Psoas muscle (tissue), 8 donors: ENCODE data around the gene BHLHA9. TPM values are rescaled to one million over a fixed set of nuclear protein-coding genes. Genes with fewer than 3 reads are reported as not detected.

ENCODE experiments used
- ATAC-seq, 4 donors: fragments of 200-7000 bp; cut with Tn5 transposase; one replicate each; pipeline ENCODE4 v1.9.1; 2020; ENCODE audit warnings: moderate library complexity in 3 of 4, mild to moderate bottlenecking in 2 of 4
- DNase-seq, 2 donors: peaks; one replicate each; pipeline ENCODE4 v3.0.0-alpha.2; 2020
- H3K27ac ChIP-seq: fragments of 200-600 bp; one replicate; pipeline ENCODE4 v1.8.0; 2022
- H3K27me3 ChIP-seq, 3 donors: fragments of 200-600 bp in 1 of 3; one replicate each; pipeline versions ENCODE4 v1.6.1 to v1.8.0; 2013 to 2022; ENCODE audit warnings: low read length in 2 of 3, mild to moderate bottlenecking in 2 of 3, moderate library complexity in 1 of 3; ENCODE audit not compliant: insufficient read depth in 3 of 3
- H3K36me3 ChIP-seq, 2 donors: fragments of 200-600 bp in 1 of 2; one replicate each; pipeline versions ENCODE4 v1.6.1 to v1.8.0; 2013 to 2022; ENCODE audit warnings: low read depth in 1 of 2, mild to moderate bottlenecking in 1 of 2, moderate library complexity in 1 of 2; ENCODE audit not compliant: insufficient read depth in 1 of 2
- H3K4me1 ChIP-seq: fragments of 200-600 bp; one replicate; pipeline ENCODE4 v1.8.0; 2022
- H3K4me3 ChIP-seq: fragments of 200-600 bp; one replicate; pipeline ENCODE4 v1.8.0; 2022; ENCODE audit warnings: mild to moderate bottlenecking
- H3K9me3 ChIP-seq: fragments of 200-600 bp; one replicate; pipeline ENCODE4 v1.8.0; 2022
- WGBS, 3 donors: extraction: QIAGEN DNeasy Blood & Tissue Kit; methylation state at CpG; one replicate each; pipeline versions ENCODE4 v1.1.6 to v1.1.7; 2013; 5-methylcytosine and 5-hydroxymethylcytosine counted together
- intact Hi-C, 2 donors: fragments of 100-400 bp; cut with DNase I; formaldehyde crosslinking; loops; one replicate each; pipeline versions ENCODE4 v1.11.0 to v1.14.2; 2022
- polyA plus RNA-seq, 3 donors: library from polyadenylated mRNA; stranded (reverse); fragments of 200-250 nt; gene quantifications; one replicate each; pipeline ENCODE4 v1.2.3, GENCODE V29; 2013
- total RNA-seq, 4 donors: library from RNA; stranded (reverse); fragmentation: NEBNext Ultra II Directional in 2 of 4; extraction: Animal tissue kit (Norgen Biotek cat#: 25700) in 2 of 4; gene quantifications; one replicate each; pipeline versions ENCODE4 v1.2.1 to v1.2.4, GENCODE V29; 2021 to 2023
- TF ChIP-seq, protein P1 (sequence below): fragments of 200-600 bp; IDR thresholded peaks from one replicate; pipeline ENCODE4 v1.8.0; 2022; ENCODE audit warnings: antibody characterized with exemption
- donor health status: healthy with polysubstance abuse.
- donor health status: DM: no; HTN: no; CAD: no; lungs with moderate emphysema.
- donor health status: Bipolar disorder and iron deficiency.
- donor health status: healthy.
- donor health status: DM: yes; HTN: yes; CAD: no.
- donor health status: DM: no; HTN: no; CAD: no.
- donor health status: DM: no; HTN: no; CAD: no.
- donor health status: DM: yes; HTN: yes; CAD: no.

The BHLHA9 gene
- total and polyA plus RNA-seq, 7 donors: not detected

DNA sequence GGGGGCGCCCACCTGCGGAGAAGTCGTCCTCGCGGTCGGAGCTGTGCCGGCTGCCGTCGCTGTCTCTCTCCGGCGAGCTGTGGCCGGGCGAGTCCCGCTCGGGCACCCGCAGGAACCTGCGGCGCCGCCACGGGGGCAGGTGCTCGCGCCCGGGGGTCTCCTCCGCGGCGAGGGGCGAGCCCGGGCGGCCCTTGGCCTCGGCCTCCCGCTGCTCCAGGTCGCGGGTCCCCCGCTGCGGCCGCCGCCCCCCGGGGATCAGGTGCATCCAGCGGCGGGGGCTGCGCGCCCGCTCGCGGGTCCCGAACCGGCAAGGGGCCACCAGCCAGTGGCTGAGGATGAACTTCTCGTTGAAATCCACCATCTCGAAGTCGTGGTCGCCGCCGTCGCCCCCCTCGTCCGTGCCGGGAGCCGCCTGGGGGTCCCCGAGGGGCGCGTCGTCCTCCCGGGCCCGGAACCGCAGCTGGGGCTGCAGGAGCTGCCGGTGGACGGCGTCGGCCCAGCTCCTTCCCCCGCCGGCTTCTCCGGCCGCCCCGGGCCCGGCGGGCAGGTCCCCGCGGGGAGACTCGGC is 41.4 kb upstream of the BHLHA9 start:
- 1% methylated on average over 42 to 79 of the region's 79 CpGs for WGBS, 3 donors
- Histone ChIP-seq H3K4me1 (no peaks in the 10 kb centered on the region), H3K9me3 (no peaks in the 10 kb centered on the region), H3K27me3 (peaks cover 0 to 70% (median 28%) of the 10 kb centered on the region in 3 donors), H3K27ac (no peak overlapping the region), H3K36me3 (no peaks in the 10 kb centered on the region), H3K4me3 (peak overlapping the region; percentile 60)
- DNase-seq: no peak
- ATAC-seq: peak in 1 of 4 donors; percentile 17
- TF ChIP-seq, protein P1, sequence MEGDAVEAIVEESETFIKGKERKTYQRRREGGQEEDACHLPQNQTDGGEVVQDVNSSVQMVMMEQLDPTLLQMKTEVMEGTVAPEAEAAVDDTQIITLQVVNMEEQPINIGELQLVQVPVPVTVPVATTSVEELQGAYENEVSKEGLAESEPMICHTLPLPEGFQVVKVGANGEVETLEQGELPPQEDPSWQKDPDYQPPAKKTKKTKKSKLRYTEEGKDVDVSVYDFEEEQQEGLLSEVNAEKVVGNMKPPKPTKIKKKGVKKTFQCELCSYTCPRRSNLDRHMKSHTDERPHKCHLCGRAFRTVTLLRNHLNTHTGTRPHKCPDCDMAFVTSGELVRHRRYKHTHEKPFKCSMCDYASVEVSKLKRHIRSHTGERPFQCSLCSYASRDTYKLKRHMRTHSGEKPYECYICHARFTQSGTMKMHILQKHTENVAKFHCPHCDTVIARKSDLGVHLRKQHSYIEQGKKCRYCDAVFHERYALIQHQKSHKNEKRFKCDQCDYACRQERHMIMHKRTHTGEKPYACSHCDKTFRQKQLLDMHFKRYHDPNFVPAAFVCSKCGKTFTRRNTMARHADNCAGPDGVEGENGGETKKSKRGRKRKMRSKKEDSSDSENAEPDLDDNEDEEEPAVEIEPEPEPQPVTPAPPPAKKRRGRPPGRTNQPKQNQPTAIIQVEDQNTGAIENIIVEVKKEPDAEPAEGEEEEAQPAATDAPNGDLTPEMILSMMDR: no peak
- intact Hi-C loops: no loop called here

DNA sequence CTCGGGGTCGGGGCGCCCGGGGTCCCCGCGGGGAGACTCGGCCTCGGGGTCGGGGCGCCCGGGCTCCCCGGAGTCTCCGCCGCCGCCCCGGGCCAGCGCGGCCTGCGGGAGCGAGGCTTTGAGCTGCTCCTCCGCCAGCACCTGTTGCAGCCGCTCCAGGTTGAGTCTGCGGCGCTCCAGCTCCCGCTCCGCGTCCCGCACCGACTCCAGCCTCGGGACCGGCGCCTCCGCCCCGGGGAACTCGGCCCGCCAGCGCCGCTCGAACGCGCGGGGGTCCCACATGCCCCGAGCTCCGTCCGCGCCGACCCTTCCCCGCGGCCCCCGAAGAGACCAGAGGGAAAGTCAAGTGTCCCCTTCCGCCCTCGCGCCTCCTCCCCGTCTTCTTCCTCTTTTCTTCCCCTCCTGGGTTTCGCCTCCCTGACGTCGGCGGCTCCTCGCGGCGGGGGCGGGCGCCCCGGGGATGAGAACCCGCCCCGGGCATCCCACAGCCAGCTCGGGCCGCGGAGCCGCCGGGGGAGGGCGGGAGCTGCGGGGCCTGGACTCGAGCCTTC is 40.8 kb upstream of the BHLHA9 start:
- TF ChIP-seq, protein P1: no peak
- Histone ChIP-seq H3K4me1 (no peaks in the 10 kb centered on the region), H3K27ac (no peak overlapping the region), H3K36me3 (no peaks in the 10 kb centered on the region), H3K9me3 (no peaks in the 10 kb centered on the region), H3K27me3 (peaks cover 0 to 70% (median 26%) of the 10 kb centered on the region in 3 donors), H3K4me3 (peak overlapping the region; percentile 60)
- WGBS, 3 donors: 0 to 2% (median 0%) methylated on average over 24 to 74 of the region's 74 CpGs
- intact Hi-C loops: no loop called here
- DNase-seq (peak; percentile 72 to 81), ATAC-seq (peak; percentile 8 to 50 (median 28))

DNA sequence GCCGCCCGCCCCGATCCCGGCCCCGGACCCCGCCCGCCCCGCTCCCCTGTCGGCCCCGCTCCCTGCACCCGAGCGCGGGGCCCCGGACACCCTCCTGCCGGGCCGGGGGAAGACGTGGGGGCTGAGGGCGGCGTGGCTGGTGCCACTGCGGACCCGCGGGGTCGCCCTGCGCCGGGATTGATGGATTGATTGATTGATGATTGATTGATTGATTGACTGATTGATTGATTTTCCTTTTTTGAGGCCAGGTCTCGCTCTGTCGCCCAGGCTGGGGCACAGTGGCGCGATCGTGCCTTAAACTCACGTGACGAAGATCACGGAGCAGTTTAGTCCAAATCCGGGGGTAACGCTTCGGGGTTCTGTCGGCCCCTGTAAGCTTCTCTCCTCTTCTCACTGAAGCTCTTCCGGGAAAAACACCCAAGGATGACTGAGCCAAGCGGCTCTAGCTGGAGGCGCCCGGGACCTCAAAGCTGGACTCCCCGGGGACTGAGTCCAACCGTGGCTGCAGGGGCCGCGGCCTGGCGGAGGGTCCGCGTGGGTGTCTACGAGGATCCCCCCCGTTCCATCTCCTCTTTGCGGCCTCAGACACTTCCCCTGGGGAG is 40.2 kb upstream of the BHLHA9 start:
- H3K9me3 ChIP-seq: no peaks in the 10 kb centered on the region
- no peak overlapping the region for H3K27ac ChIP-seq
- TF ChIP-seq, protein P1: no peak
- no peaks in the 10 kb centered on the region for H3K36me3 ChIP-seq
- no peaks in the 10 kb centered on the region for H3K4me1 ChIP-seq
- DNase-seq (no peak), ATAC-seq (peak in 2 of 4 donors; percentile 6 to 17)
- intact Hi-C loops: no loop called here
- peak overlapping the region; percentile 60 for H3K4me3 ChIP-seq
- 13 to 20% (median 17%) methylated on average over 35 to 51 of the region's 51 CpGs for WGBS, 3 donors
- peaks cover 0 to 70% (median 26%) of the 10 kb centered on the region in 3 donors for H3K27me3 ChIP-seq

DNA sequence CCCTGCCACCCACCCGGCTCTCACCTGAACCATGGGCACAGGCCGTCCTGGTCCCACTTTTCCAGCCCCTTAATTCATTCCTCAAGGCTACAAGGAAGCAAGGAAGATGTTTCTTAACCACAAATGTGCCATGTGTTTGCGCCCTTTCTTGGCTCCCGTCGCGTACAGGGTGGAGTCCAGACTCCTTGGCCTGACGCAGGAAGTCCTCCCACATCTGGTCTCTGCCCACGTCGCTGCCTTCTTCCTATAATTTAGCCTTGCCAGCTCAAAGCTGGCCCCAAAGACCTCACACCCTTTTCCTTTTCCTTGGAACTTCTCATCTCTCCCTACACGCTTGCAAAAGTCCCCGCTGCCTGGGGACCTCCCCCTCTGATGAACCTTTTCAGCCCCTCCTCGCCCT is 38.8 kb upstream of the BHLHA9 start:
- TF ChIP-seq, protein P1: no peak
- no peaks in the 10 kb centered on the region for H3K4me1 ChIP-seq
- no peak overlapping the region for H3K4me3 ChIP-seq
- H3K27ac ChIP-seq: no peak overlapping the region
- peaks cover 0 to 61% (median 26%) of the 10 kb centered on the region in 3 donors for H3K27me3 ChIP-seq
- H3K36me3 ChIP-seq: no peaks in the 10 kb centered on the region
- 57 to 60% (median 57%) methylated on average over 12 of the region's 12 CpGs for WGBS, 3 donors
- ATAC-seq (no peak), DNase-seq (peak in 1 of 2 donors; percentile 48)
- intact Hi-C loops: no loop called here
- no peaks in the 10 kb centered on the region for H3K9me3 ChIP-seq
